ENCODE data around the gene ART4. TPM values are rescaled to one million over a fixed set of nuclear protein-coding genes. Genes with fewer than 3 reads are reported as not detected.

Gene ART4
- total and polyA plus RNA-seq, 8 donors, result 0.25 to 7.2 (median 0.57) TPM

- Histone ChIP-seq H3K4me1 (no peaks in the 10 kb centered on the region), H3K27ac (no peak overlapping the region), H3K4me3 (no peak overlapping the region), H3K27me3 (no peaks in the 10 kb centered on the region), H3K9me3 (no peaks in the 10 kb centered on the region), H3K36me3 (no peaks in the 10 kb centered on the region)
- ATAC-seq, result no peak
- intact Hi-C loops (cut with DNase I), result no loop called here
- 90 to 92% methylated on average over 8 of the region's 8 CpGs for WGBS, 2 donors
- DNase-seq, result no peak
- TF ChIP-seq CTCF (IDR thresholded peaks at IDR 0.05), result no peak
- no peak for FAIRE-seq
Measured at GRCh38 chr12:14879222-14879933, 36.1 kb upstream of the ART4 start.

- no peak for ATAC-seq
- no peak for TF ChIP-seq CTCF (IDR thresholded peaks at IDR 0.05)
- DNase-seq, result no peak
- no peaks in the 10 kb centered on the region for H3K9me3 ChIP-seq
- H3K36me3 ChIP-seq, result no peaks in the 10 kb centered on the region
- no peak for FAIRE-seq
- WGBS, 2 donors, result 89 to 96% methylated on average over 1 of the region's 1 CpG
- H3K27me3 ChIP-seq, result no peaks in the 10 kb centered on the region
- no peaks in the 10 kb centered on the region for H3K4me1 ChIP-seq
- no peak overlapping the region for H3K27ac ChIP-seq
- intact Hi-C loops (cut with DNase I), result no loop called here
- H3K4me3 ChIP-seq, result no peak overlapping the region
Measured at GRCh38 chr12:14878488-14878887, 35.2 kb upstream of the ART4 start.

GRCh38 chr12:14876833-14877232, 33.5 kb upstream of the ART4 start:
- no peak for ATAC-seq
- Histone ChIP-seq H3K4me3 (no peak overlapping the region), H3K27me3 (no peaks in the 10 kb centered on the region), H3K4me1 (no peaks in the 10 kb centered on the region), H3K36me3 (no peaks in the 10 kb centered on the region), H3K27ac (no peak overlapping the region), H3K9me3 (no peaks in the 10 kb centered on the region)
- WGBS, 2 donors, result 33 to 88% methylated on average over 2 of the region's 2 CpGs
- no peak for TF ChIP-seq CTCF (IDR thresholded peaks at IDR 0.05)
- DNase-seq, result no peak
- no peak for FAIRE-seq
- intact Hi-C loops (cut with DNase I), result no loop called here

- no peaks in the 10 kb centered on the region for H3K4me1 ChIP-seq
- FAIRE-seq (no peak), ATAC-seq (no peak), DNase-seq (no peak)
- no peaks in the 10 kb centered on the region for H3K9me3 ChIP-seq
- H3K4me3 ChIP-seq, result no peak overlapping the region
- no peak overlapping the region for H3K27ac ChIP-seq
- TF ChIP-seq CTCF (IDR thresholded peaks at IDR 0.05), result no peak
- H3K27me3 ChIP-seq, result no peaks in the 10 kb centered on the region
- H3K36me3 ChIP-seq, result no peaks in the 10 kb centered on the region
- 58 to 60% methylated on average over 3 of the region's 3 CpGs for WGBS, 2 donors
- intact Hi-C loops (cut with DNase I), result no loop called here
Measured at GRCh38 chr12:14874882-14875281, 31.6 kb upstream of the ART4 start.

- Histone ChIP-seq H3K4me1 (no peaks in the 10 kb centered on the region), H3K4me3 (no peak overlapping the region), H3K36me3 (no peaks in the 10 kb centered on the region), H3K9me3 (no peaks in the 10 kb centered on the region), H3K27me3 (no peaks in the 10 kb centered on the region), H3K27ac (no peak overlapping the region)
- ATAC-seq, result no peak
- no peak for DNase-seq
- WGBS, 2 donors, result 81% methylated on average over 1 of the region's 1 CpG
- no peak for FAIRE-seq
- TF ChIP-seq CTCF (IDR thresholded peaks at IDR 0.05), result no peak
- intact Hi-C loops (cut with DNase I), result no loop called here
Measured at GRCh38 chr12:14873440-14874185, 30.3 kb upstream of the ART4 start.

Data from pancreas (tissue), 10 donors.